GM18907 (cell line): Measurements from ENCODE around the gene AHNAK2.

Source experiments
- ATAC-seq: cut with Tn5 transposase; IDR thresholded peaks from one replicate; pipeline ENCODE4 v1.9.1; 2021; ENCODE audit warnings: mild to moderate bottlenecking, moderate library complexity; ENCODE audit not compliant: unreplicated experiment

Gene AHNAK2

DNA sequence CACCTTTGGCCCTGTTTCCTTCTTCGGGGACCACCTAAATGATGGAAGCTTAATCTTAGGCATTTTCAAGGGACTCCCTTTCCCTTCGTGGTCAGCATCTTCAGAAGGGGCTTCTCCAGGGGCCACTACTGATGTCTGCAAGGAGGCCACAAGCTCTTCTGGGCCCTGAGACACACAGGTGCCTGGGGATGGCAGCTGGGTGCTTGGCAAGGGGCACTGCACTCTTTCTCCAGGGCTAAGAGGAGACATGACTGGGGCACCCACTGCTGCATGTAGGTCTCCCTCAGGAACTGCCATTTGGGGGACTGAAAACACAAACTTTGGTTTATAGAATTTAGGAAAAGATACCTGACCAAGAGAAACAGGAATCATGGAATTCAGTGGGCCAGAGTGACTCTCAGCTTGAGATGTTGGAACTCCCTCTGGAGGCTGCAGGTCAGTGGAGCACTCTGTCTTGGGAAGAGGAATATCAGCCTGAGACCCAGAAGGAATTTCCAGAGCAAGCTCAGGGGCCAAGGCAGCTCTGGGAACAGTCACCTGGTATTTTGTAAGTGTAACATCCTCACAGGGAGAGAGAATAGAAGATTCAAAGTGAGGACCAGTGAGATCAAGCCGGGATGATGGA lies 37.5 kb downstream of the AHNAK2 start:
- ATAC-seq = no peak

DNA sequence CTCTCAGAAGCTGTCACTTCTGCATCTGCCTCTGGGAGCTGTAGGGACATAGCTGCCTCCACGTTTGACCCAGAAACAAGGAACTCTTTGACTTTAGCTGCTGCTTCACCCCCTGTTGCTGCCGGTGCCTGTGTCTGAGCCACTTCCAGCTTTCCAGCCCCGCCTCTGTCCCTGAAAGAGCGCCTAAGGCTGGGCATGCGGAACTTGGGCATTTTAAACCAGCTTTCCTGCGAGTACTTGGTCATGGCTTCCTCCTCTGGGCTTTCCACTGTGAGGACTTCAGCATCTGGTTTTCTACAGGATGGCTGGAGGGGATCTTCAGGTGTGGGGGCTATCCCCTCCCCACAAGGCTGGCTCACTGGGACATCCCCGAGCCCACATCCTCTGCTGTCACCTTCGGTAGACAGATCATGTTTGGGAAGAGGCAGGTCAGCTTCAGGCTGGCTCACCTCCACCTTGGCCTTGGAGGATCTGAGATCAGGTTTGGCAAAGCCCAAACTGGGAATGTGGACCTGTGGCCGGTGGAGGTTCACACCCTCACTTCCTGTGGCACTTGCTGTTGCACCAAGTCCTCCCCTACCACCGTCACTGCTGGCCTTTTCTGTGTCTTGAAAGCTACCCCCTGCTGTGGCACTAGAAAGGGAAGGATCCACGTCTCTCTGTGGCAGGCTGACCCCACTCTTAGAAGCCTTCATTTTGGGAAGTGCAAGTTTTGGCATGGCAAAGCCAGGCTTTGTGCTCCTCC lies 38.3 kb downstream of the AHNAK2 start:
- no peak for ATAC-seq

DNA sequence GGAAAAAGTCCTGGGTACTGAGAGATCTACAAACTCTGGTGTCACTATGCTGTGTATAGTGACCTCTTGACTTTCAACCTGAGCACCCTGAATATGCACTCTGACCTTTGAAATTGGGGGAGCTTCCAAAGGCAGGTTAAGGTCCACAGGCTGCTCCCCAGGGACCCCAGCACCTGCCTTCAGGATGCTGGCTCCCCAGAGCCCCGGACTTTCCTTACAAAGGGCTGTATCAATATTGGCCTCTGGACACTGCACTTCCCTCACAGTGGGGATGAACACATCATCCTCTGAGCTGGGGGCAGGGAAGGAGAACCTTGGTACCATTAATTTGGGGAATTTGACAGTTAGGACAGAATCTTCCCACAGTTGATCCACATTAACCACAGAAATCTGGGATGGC lies 39.2 kb downstream of the AHNAK2 start:
- no peak for ATAC-seq

DNA sequence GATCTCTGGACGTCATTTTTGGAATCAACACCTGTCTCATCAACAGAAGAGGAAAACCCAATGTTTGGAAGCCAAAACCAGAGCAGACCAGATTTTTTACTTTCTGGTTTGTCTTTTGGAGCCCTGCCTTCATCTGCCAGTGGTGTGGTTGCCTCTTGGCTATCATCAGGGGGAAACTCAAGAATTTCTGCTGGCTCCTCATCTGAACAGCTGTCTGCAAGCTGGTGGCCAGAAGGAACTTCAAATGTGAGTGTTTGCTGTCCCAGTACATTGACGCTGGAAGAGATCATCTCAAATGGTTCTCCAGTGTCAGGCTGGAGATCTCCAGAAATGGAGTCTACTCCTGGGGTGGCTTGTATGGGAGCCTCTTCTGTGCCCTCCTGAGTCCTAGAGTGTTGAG lies 39.7 kb downstream of the AHNAK2 start:
- ATAC-seq = no peak

DNA sequence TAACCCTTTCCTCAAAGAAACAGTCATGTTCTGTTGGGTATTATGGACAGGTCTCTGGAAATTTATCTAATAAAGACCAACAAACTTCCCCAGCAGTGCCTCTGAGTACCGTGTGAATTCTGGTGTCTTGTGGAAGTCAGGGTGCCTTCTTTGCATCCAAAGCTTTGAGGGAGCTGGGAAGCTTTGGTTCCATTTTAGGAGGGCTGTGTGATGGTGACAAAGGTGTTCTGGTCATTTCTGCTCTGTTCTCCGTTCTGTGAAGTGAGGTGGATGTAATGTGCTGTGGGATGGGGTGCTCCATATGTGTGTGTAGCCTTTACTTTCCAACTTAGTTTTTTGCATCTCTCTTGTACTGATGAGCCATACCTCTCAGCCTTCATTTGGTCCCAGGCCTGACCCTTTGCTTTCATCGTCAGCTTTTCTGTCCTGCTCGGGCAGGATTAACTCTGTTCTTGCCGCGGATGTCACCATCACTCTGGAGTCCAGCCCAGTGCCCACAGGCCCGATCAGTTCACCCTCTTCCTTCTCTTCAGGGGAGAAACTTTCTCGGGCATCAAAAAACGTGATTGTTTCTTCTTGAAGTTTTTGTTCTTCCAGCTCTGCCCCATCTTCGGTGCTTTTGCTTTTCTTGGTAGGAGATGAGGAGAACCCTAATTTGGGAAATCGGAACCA lies 40.3 kb downstream of the AHNAK2 start:
- ATAC-seq = no peak

DNA sequence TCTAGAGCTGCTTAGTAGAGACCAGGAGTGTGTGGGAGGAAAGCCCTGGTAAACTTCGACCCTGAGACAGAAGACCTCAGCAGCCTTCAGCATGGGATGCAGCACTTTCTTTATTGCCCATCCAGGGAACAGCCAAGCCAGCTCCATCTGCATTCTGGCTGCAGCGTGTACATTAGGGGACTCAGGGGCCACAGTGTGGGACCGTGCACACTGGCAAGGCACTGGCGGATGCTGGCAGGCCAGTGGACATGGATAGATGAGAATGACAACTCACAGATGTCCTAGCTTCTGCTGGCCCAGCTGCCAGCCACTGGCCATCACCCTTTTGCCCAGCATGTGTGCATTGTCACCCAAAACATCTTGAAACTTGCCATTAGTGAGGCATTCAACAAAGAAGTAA lies 41.0 kb downstream of the AHNAK2 start:
- ATAC-seq = no peak

DNA sequence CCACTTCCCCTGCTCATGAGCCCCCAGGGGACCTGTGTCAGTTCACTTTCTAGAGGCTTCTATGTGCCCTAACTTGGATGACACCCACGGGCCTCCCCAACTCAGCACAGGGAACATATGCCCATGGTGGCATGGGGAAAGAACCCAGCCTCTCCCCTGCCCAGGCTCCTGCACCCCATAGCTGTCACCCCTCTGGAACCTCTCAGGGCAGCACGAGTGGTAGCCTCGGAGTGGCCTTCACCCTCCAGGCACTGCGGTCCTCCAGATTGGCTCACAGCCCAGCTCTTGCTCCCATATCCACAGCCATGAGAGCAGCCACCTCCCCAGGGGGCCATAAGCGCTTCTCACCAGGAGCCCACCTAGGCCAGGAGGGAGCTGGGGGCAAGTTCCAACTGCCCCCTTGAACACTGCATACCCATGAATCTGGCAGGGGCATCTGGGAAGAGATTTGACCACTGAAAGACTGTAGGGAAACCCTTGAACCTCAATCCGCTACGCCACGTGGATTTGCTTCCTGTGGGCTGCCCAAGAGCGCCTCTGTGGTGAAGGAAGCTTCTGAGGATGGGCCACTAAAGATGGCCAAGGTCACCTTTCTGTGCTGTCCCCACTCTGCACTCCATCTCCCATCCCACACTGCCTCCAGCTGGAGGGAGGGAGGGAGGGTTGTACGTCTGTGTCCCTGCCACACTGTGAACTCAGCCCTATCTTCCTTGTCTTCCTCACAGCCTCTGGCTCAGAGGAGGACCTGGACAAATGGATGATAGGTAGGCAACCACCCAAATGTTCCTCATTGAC lies 41.6 kb downstream of the AHNAK2 start:
- ATAC-seq = no peak

DNA sequence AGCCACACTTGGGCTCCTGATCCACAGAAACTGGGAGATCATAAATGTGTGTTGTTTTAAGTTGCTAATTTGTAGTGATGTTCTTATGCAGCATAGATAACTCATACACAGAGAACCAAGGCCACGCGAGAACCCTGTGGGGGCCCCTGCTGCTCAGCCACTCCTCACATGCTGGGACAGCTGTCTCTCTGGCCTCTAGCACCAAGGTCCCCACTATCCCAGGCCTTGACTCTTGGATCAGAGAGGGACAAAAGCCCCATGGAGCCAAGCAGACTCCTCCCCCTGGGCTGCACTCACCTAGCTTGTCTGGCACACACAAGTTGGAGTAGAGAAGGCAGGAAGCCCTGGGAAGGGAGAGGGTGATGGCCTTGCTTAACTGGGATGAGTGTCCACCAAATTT lies 42.2 kb downstream of the AHNAK2 start:
- no peak for ATAC-seq

DNA sequence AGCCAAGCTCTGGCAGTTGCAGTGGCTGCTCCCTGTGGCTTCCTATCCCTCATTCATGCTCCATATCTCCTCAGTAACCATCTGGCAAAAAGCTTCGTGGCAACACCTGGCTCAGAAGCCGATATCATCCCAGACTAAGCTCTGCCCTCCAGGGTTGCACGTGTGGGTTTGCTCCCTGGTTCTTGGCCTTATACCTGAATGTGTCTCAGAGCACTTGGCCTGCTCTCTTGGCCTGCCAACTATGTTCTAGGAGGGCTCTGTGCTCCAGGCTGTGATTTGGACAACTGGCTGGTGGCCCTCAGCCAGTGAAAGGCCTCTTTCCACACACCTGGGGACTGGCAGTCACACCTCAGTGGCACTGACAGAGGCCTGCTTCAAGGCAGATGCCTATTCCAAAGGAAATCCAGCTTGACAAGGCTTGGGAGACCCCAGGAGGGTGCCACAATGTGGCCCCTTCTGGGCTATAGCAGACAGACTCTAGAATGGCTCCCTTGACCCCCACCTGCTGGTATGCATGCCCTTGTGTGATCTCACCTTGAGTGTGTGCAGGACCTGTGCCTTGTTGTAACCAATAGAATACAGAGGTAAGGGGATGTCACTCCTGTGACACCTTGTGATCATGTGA lies 43.0 kb downstream of the AHNAK2 start:
- ATAC-seq = no peak

DNA sequence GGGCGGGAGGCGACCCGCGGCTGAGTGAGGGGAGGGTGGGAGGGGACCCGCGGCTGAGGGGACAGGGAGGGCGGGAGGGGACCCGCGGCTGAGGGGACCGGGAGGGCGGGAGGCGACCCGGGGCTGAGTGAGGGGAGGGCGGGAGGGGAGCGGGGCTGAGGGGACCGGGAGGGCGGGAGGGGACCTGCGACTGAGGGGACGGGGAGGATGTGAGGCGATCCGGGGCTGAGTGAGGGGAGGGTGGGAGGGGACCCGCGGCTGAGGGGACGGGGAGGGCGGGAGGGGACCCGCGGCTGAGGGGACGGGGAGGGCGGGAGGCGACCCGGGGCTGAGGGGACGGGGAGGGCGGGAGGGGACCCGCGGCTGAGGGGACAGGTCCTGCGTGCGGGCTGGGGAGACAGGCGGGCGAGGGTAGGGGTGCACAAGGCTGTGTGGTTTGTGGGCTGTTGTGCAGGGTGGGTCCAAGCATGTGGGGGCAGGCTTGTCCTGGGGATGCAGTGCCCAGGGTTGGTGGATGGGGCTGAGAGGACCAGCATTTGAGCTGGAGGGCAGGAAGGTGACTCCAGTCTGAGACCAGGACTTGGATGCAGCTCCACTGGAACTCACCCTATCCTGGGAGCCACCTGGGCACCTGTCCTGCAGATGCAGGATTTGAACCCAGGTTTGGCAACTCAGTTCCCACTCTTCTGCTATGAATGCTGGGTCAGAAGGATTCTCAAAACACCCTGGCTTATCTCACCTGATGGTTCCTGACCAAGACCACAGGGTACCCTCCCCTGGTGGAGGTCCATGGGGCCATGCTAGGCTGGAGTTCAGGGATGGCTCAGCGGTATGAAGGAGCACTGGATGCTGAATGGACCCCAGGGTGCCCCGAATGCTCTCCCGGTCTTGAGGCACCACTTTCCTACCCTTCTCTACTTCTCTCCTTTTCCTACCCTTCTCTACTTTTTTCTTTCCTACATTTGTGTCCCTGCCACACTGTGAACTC lies 44.1 kb downstream of the AHNAK2 start:
- ATAC-seq = no peak

DNA sequence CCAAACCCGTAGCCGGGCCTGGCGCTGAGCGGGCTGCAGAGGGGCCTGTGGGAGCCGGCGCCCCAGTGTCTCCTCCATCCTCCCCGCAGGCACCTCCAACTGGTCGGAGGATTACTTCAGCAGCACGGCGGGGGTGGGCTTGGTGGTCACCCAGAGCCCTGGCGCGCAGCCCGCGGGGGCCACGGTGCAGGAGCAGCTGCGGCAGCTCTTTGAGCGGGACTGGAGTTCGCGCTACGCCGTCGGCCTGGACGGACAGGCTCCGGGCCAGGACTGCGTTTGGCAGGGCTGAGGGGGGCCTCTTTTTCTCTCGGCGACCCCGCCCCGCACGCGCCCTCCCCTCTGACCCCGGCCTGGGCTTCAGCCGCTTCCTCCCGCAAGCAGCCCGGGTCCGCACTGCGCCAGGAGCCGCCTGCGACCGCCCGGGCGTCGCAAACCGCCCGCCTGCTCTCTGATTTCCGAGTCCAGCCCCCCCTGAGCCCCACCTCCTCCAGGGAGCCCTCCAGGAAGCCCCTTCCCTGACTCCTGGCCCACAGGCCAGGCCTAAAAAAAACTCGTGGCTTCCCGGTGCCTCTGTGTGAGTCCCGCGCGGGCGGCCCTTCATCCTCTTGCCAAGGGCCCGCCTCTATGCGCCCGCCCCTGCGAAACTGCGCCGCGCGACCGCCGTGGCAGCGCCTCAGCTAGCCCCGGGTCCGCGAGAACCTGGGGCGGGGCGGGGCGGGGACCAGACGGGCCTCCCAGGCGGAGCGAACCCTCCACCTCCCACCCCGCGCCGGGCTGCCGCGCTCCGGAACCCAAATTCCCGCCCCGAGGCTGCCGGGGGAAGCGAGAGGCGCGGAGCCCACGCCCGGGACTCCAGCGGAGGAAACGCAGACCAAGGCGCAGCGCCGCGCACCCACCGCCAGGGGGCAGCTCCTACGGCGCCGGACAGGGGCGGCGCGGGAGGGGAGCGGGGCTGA lies 45.2 kb downstream of the AHNAK2 start:
- ATAC-seq = no peak

DNA sequence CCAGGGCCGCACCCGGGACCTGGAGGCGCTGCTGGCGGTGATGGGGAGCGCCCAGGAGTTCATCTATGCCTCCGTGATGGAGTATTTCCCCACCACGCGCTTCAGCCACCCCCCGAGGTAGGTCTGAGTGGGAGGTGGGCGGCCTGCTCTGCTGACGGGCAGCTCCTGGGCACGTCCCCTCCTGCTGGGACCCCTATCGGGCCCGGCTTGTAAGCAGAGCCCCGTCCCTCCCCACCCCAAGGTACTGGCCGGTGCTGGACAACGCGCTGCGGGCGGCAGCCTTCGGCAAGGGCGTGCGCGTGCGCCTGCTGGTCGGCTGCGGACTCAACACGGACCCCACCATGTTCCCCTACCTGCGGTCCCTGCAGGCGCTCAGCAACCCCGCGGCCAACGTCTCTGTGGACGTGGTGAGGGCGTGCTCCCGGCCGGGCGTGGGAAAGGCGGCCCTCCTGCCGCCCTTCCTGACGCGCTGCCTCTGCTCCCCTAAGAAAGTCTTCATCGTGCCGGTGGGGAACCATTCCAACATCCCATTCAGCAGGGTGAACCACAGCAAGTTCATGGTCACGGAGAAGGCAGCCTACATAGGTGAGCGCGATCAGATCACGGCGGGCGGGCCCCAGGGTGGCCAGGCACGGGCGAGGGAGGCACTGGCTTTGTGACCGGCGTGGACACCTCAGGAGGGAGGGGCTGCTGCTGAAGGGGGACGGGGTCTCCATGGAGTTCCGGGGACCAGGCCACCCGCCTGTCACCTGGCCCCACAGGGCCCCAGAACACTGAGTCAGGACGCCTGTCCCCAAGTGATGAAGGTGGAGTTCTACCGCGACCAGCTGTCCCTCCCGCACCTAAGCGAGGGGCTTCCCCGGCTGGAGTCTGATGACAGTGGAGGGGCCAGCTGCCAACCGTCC lies 46.2 kb downstream of the AHNAK2 start:
- ATAC-seq = no peak

DNA sequence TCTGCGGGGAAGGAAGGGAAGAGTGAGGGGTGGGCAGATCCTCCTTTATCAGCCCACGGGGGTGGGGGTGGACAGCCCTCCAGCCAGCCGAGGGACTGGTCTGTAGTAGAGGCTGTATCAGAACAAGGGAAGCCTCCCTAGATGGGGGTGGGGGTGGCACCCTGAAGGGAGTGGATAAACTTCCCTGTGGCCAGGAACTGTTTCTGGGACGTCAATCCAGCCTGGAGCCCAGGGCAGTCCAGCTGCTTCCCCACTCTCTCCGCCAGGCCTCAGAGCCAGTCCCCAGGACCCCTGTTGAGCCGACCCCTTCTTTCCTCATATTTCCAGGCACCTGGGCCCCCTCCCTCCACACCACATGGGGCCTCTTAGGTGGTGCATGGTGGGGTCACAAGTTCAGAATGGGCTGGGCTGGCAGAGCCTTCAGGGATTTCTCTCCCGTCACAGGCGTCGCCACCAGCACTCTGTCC lies 46.8 kb downstream of the AHNAK2 start:
- ATAC-seq = no peak

DNA sequence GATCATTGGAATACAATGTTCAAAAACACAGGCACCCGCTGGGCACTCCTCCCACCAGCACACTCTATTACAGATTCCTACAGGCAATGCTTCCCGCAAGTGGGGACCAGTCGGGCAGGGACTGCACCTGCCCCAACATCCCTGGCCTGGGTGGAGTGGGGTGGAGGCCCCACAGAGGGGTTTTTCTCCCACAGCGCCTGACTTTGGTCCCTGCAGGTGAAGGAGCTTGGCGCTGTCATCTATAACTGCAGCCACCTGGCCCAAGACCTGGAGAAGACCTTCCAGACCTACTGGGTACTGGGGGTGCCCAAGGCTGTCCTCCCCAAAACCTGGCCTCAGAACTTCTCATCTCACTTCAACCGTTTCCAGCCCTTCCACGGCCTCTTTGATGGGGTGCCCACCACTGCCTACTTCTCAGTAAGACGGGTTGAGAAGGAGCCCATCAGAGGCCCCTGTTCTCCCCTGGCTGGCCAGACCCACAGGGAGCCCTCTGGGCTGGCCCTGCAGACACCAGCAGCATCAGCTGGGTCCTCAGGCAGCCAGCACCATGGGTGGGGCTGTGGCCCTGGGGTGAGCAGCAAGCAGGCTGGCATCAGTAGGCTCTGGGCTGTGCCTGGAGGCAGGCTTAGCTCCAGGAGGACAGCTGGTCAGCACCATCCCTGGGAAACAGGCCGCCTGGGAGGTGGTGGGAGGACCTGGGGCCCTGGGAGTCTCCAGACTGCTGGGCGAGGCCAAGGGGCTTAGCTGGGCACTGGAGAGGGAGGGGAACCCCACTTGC lies 47.5 kb downstream of the AHNAK2 start:
- ATAC-seq = no peak

DNA sequence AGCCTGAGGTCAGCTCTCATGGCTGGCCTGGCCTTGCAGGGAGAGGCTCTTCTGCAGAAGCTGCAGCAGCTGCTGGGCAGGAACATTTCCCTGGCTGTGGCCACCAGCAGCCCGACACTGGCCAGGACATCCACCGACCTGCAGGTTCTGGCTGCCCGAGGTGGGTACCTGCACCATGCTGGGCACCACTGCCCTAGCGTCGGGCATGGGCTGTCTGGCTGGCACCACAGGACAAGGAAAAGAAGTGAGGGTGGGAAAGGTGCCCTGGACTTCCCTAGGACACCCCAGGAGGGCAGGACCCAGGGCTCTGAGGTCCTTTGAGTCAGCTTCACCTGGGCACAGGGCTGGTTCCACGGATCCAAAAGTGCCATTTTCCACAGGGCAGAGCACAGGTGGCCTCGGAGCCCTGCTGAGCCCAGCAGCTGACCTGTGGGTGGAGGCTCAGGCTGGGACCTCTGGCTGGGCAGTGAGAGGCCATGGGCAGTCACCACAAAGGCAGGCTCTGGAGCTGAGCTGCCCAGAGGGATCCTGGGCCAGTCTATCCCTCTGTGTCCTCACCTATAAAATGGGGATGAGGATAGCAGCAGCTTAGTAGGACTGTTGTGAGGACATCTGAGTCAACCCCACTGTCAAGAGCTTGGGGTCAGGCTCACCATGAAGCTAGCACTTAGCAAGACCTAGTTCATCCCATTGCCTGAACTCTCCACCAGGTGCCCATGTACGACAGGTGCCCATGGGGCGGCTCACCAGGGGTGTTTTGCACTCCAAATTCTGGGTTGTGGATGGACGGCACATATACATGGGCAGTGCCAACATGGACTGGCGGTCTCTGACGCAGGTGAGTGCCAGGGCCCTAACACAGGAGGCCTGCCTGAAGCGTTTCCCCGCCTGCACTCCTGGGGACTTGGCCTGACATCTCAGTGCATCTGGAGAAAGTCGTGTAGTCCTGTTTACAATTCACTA lies 48.6 kb downstream of the AHNAK2 start:
- no peak for ATAC-seq
